H1 (cell line): Measurements from ENCODE around the gene CLEC16A. TPM values are rescaled to one million over a fixed set of nuclear protein-coding genes. Genes with fewer than 3 reads are reported as not detected.

Experiments
- CTCF ChIA-PET: fragments of 300-600 bp; sonication (Branson Sonifier 250); formaldehyde crosslinking; loops from one replicate; lab custom pipeline; 2021; ENCODE audit not compliant: partially characterized antibody; lab: Charles Lee
- POLR2A ChIA-PET: fragments of 300-600 bp; sonication (Branson Sonifier 250); formaldehyde crosslinking; loops from one replicate; lab custom pipeline; 2021; ENCODE audit warnings: inconsistent platforms; ENCODE audit not compliant: partially characterized antibody; lab: Charles Lee
- DNase-seq, 2 experiments: peaks; one replicate each; pipeline versions ENCODE4 v3.0.0 to v3.0.0-alpha.2; 2010 to 2022; ENCODE audit warnings: low spot score in 2 of 2, low read depth in 1 of 2, mixed read lengths in 1 of 2
- FAIRE-seq: peaks from 2 replicates; lab custom pipeline; 2011; peaks lifted over from hg19 to GRCh38; lab: Jason Lieb, UNC
- H2AFZ ChIP-seq: 2 replicates; pipeline ENCODE4 v1.8.1; 2012; ENCODE audit warnings: low read length, inconsistent platforms
- H2AK5ac ChIP-seq: 2 replicates; pipeline ENCODE4 v1.6.1; 2013; ENCODE audit warnings: low read depth, low read length
- H2BK120ac ChIP-seq: replicated peaks from 2 replicates; pipeline ENCODE3; 2013; ENCODE audit warnings: low read depth, low read length, inconsistent platforms
- H2BK12ac ChIP-seq: 2 replicates; pipeline ENCODE4 v1.6.1; 2013; ENCODE audit warnings: low read depth, low read length
- H2BK15ac ChIP-seq: 2 replicates; pipeline ENCODE4 v1.6.1; 2013; ENCODE audit warnings: low read length
- H2BK20ac ChIP-seq: 2 replicates; pipeline ENCODE4 v1.6.1; 2013; ENCODE audit warnings: low read length
- H2BK5ac ChIP-seq: 2 replicates; pipeline ENCODE4 v1.6.1; 2013; ENCODE audit warnings: low read depth, low read length
- H3K14ac ChIP-seq: 2 replicates; pipeline ENCODE4 v1.6.1; 2013; ENCODE audit warnings: inconsistent platforms; ENCODE audit not compliant: insufficient read length
- H3K18ac ChIP-seq: 2 replicates; pipeline ENCODE4 v1.6.1; 2013; ENCODE audit warnings: low read length; ENCODE audit errors: extremely low read depth
- H3K23ac ChIP-seq: 2 replicates; pipeline ENCODE4 v1.6.1; 2013; ENCODE audit warnings: inconsistent platforms; ENCODE audit not compliant: insufficient read length
- H3K23me2 ChIP-seq: 2 replicates; pipeline ENCODE4 v1.6.1; 2013; ENCODE audit warnings: low read depth, low read length
- H3K27ac ChIP-seq: 2 replicates; pipeline ENCODE4 v1.6.1; 2011; ENCODE audit warnings: low read depth, low read length, inconsistent platforms
- H3K27me3 ChIP-seq, 4 experiments: replicated peaks in 1 of 4; 1 replicate in 1 of 4; 2 replicates in 3 of 4; pipeline versions ENCODE4 v1.6.1 to v1.8.1; 2011 to 2013; ENCODE audit warnings: low read length in 3 of 4, mild to moderate bottlenecking in 3 of 4, inconsistent platforms in 2 of 4, mixed read lengths in 2 of 4, moderate library complexity in 1 of 4; ENCODE audit not compliant: control insufficient read depth in 3 of 4, insufficient read depth in 3 of 4; ENCODE audit errors: extremely low read depth in 1 of 4
- H3K36me3 ChIP-seq, 4 experiments: 2 replicates each; pipeline versions ENCODE4 v1.6.1 to v1.8.1; 2011 to 2013; ENCODE audit warnings: mild to moderate bottlenecking in 4 of 4, low read length in 3 of 4, moderate library complexity in 2 of 4, control low read depth in 1 of 4, inconsistent platforms in 1 of 4; ENCODE audit not compliant: insufficient read depth in 4 of 4, control insufficient read depth in 2 of 4
- H3K4ac ChIP-seq: replicated peaks from 2 replicates; pipeline ENCODE3; 2013; ENCODE audit warnings: low read length, low read depth, mixed read lengths, inconsistent platforms; ENCODE audit not compliant: insufficient read length
- H3K4me1 ChIP-seq, 4 experiments: replicated peaks in 1 of 4; 1 replicate in 1 of 4; 2 replicates in 3 of 4; pipeline versions ENCODE4 v1.6.1 to v1.8.1; 2011 to 2013; ENCODE audit warnings: low read length in 3 of 4, inconsistent platforms in 2 of 4, mixed read lengths in 1 of 4; ENCODE audit not compliant: insufficient read depth in 4 of 4, control insufficient read depth in 3 of 4
- H3K4me2 ChIP-seq, 2 experiments: 2 replicates each; pipeline versions ENCODE4 v1.6.1 to v1.8.1; 2011 to 2013; ENCODE audit warnings: low read depth in 2 of 2, low read length in 2 of 2, control low read depth in 1 of 2, inconsistent platforms in 1 of 2, mild to moderate bottlenecking in 1 of 2; ENCODE audit not compliant: insufficient read depth in 1 of 2
- H3K4me3 ChIP-seq, 4 experiments: fragments of 200-600, 300-600 bp in 1 of 4; sonication (generic), shearing (Covaris generic), sonication (Bioruptor Twin) in 1 of 4; 2 replicates each; pipeline versions ENCODE4 v1.5.1 to v1.8.1; 2011 to 2016; ENCODE audit warnings: low read length in 4 of 4, low read depth in 3 of 4, control low read depth in 2 of 4, inconsistent platforms in 2 of 4, mild to moderate bottlenecking in 2 of 4, mixed read lengths in 1 of 4, moderate library complexity in 1 of 4; ENCODE audit not compliant: insufficient read depth in 2 of 4; ENCODE audit errors: extremely low read depth in 1 of 4
- H3K56ac ChIP-seq: replicated peaks from 2 replicates; pipeline ENCODE3; 2013; ENCODE audit warnings: low read depth, mild to moderate bottlenecking, mixed read lengths, low read length, inconsistent platforms; ENCODE audit not compliant: insufficient read length
- H3K79me1 ChIP-seq: 2 replicates; pipeline ENCODE4 v1.6.1; 2013; ENCODE audit warnings: low read depth, low read length, control low read depth
- H3K79me2 ChIP-seq, 2 experiments: 2 replicates each; pipeline versions ENCODE4 v1.6.1 to v1.8.1; 2012 to 2013; ENCODE audit warnings: low read length in 2 of 2, mild to moderate bottlenecking in 2 of 2, inconsistent platforms in 1 of 2; ENCODE audit not compliant: insufficient read depth in 2 of 2, control insufficient read depth in 1 of 2
- H3K9ac ChIP-seq, 4 experiments: replicated peaks in 1 of 4; 1 replicate in 1 of 4; 2 replicates in 3 of 4; pipeline versions ENCODE4 v1.6.1 to v1.8.1; 2011 to 2013; ENCODE audit warnings: low read depth in 3 of 4, low read length in 3 of 4, control low read depth in 2 of 4, mild to moderate bottlenecking in 2 of 4, moderate library complexity in 2 of 4, inconsistent platforms in 1 of 4; ENCODE audit errors: extremely low read depth in 1 of 4
- H3K9me3 ChIP-seq, 2 experiments: 2 replicates each; pipeline versions ENCODE4 v1.6.1 to v1.8.1; 2012 to 2013; ENCODE audit warnings: mild to moderate bottlenecking in 2 of 2, moderate library complexity in 2 of 2, control low read depth in 1 of 2, inconsistent platforms in 1 of 2, low read depth in 1 of 2, low read length in 1 of 2, mixed read lengths in 1 of 2; ENCODE audit not compliant: insufficient read depth in 2 of 2
- H4K20me1 ChIP-seq, 2 experiments: replicated peaks in 1 of 2; 2 replicates each; pipeline versions ENCODE3 to v1.8.1; 2011 to 2013; ENCODE audit warnings: inconsistent platforms in 2 of 2, low read length in 2 of 2, mild to moderate bottlenecking in 1 of 2; ENCODE audit not compliant: insufficient read depth in 2 of 2, control insufficient read depth in 1 of 2
- H4K5ac ChIP-seq: 2 replicates; pipeline ENCODE4 v1.6.1; 2013; ENCODE audit warnings: low read length, low read depth, mixed read lengths, inconsistent platforms; ENCODE audit not compliant: insufficient read length
- H4K8ac ChIP-seq: 2 replicates; pipeline ENCODE4 v1.8.0; 2013; ENCODE audit warnings: mild to moderate bottlenecking, moderate library complexity, low read length, inconsistent platforms; ENCODE audit not compliant: insufficient read depth; ENCODE audit errors: extremely low read depth
- H4K91ac ChIP-seq: replicated peaks from 2 replicates; pipeline ENCODE3; 2013; ENCODE audit warnings: low read length, mixed read lengths, inconsistent platforms; ENCODE audit not compliant: insufficient read length
- BACH1 ChIP-seq: IDR thresholded peaks from 2 replicates; pipeline ENCODE4 v1.6.1; 2012; ENCODE audit warnings: low read length, improper control_type of control experiment
- CHD2 ChIP-seq: IDR thresholded peaks from 2 replicates; pipeline ENCODE4 v1.6.1; 2012; ENCODE audit warnings: low read length, improper control_type of control experiment
- CREB1 ChIP-seq: IDR thresholded peaks from 2 replicates; pipeline ENCODE4 v1.6.1; 2012; ENCODE audit warnings: inconsistent platforms
- FOSL1 ChIP-seq: IDR thresholded peaks from 2 replicates; pipeline ENCODE4 v1.6.1; 2011; ENCODE audit warnings: mild to moderate bottlenecking, low read depth, low read length, moderate library complexity; ENCODE audit not compliant: insufficient read depth
- GTF2F1 ChIP-seq: IDR thresholded peaks from 2 replicates; pipeline ENCODE4 v1.6.1; 2012; ENCODE audit warnings: low read depth, low read length, improper control_type of control experiment, borderline replicate concordance
- KDM4A ChIP-seq: IDR thresholded peaks from one replicate; pipeline ENCODE4 v1.7.1; 2012; ENCODE audit warnings: low read depth, mild to moderate bottlenecking, moderate library complexity, low read length, inconsistent platforms; ENCODE audit not compliant: severe bottlenecking
- MAX ChIP-seq: IDR thresholded peaks from 2 replicates; pipeline ENCODE4 v1.6.1; 2012; ENCODE audit warnings: inconsistent platforms
- SIN3A ChIP-seq, 2 experiments: IDR thresholded peaks in 1 of 2; conservative IDR thresholded peaks in 1 of 2; 2 replicates each; pipeline ENCODE4 v1.6.1; 2011 to 2012; ENCODE audit warnings: low read length in 2 of 2, improper control_type of control experiment in 1 of 2, low read depth in 1 of 2, mild to moderate bottlenecking in 1 of 2
- TCF12 ChIP-seq: IDR thresholded peaks from 2 replicates; pipeline ENCODE4 v1.6.1; 2011; ENCODE audit warnings: low read depth, mild to moderate bottlenecking, low read length
- WGBS, 2 experiments: shearing (Covaris generic) in 1 of 2; methylation state at CpG; one replicate each; pipeline versions ENCODE4 v1.1.6 to v1.1.7; 2013 to 2015; ENCODE audit warnings: low lambda C conversion rate in 2 of 2, mixed read lengths in 2 of 2, inconsistent platforms in 1 of 2, low coverage in 1 of 2, missing lambda C conversion rate in 1 of 2; ENCODE audit not compliant: insufficient replicate concordance in 2 of 2, insufficient coverage in 1 of 2, insufficient read length in 1 of 2; ENCODE audit errors: extremely low coverage in 1 of 2, missing lambda C conversion rate in 1 of 2; 5-methylcytosine and 5-hydroxymethylcytosine counted together
- polyA plus RNA-seq, 7 experiments: library from polyadenylated mRNA; depleted of rRNA in 3 of 7; stranded (reverse) in 5 of 7; unstranded in 2 of 7; fragments of >200 nt in 5 of 7; fragments of 200-250 nt in 2 of 7; gene quantifications; 1 replicate in 5 of 7; 2 replicates in 1 of 7; 4 replicates in 1 of 7; pipeline versions ENCODE4 v1.2.1 to v1.2.3, GENCODE V29; 2011 to 2013; ENCODE audit warnings: missing spikeins in 2 of 7, mixed read lengths in 2 of 7
- total RNA-seq: library from RNA; stranded (reverse); fragmentation: NEBNext Ultra II Directional; extraction: Animal tissue kit (Norgen Biotek cat#: 25700); gene quantifications from 2 replicates; pipeline ENCODE4 v1.2.1, GENCODE V29; 2021
- TF ChIP-seq, protein P1 (sequence below): IDR thresholded peaks from 2 replicates; pipeline ENCODE4 v1.6.1; 2011; ENCODE audit warnings: low read length, improper control_type of control experiment

Gene CLEC16A
- total and polyA plus RNA-seq, 2 of the 8 experiments (the other 6 are each of a cell fraction or from before 2014, with no cell fraction given), result 7.6 to 19.3 TPM

GRCh38 chr16:10895053-10895946 is 49.1 kb upstream of the CLEC16A start:
- Histone ChIP-seq H2BK120ac (no peak overlapping the region), H3K27me3 (no peaks in the 10 kb centered on the region; a peak in 1 of 7 replicates), H3K14ac (no peak overlapping the region), H3K18ac (no peak overlapping the region), H2BK20ac (no peak overlapping the region), H4K91ac (no peak overlapping the region), H4K5ac (no peak overlapping the region), H2AK5ac (no peak overlapping the region), H4K20me1 (peaks cover 0 to 3% of the 10 kb centered on the region in 2 experiments), H3K23me2 (no peaks in the 10 kb centered on the region), H3K79me2 (no peaks in the 10 kb centered on the region), H2BK12ac (no peak overlapping the region), H3K4ac (no peak overlapping the region), H3K4me2 (peak overlapping the region; percentile 37 to 45; a peak in 2 of 4 replicates), H3K27ac (no peak overlapping the region), H4K8ac (no peak overlapping the region; the same call in 1 of the 2 replicates), H2BK5ac (no peak overlapping the region), H3K79me1 (no peaks in the 10 kb centered on the region), H3K56ac (no peak overlapping the region), H3K4me1 (peaks cover 0 to 3% (median 0%) of the 10 kb centered on the region in 4 experiments; a peak in 2 of 7 replicates), H3K9ac (no peak overlapping the region), H2AFZ (no peak overlapping the region), H2BK15ac (no peak overlapping the region), H3K23ac (no peak overlapping the region), H3K4me3 (no peak overlapping the region), H3K9me3 (no peaks in the 10 kb centered on the region), H3K36me3 (no peaks in the 10 kb centered on the region)
- CTCF ChIA-PET, result interaction anchor here (0.9 kb wide), 1 partner anchor 11 kb away, joined by 3 read pairs; no protein-coding TSS in a partner anchor
- DNase-seq (peak; percentile 38 to 92), FAIRE-seq (no peak)
- POLR2A ChIA-PET, result interaction anchor here (1.0 kb wide), 1 partner anchor 146 kb away, joined by 4 read pairs; no protein-coding TSS in a partner anchor
- WGBS, 2 experiments, result 34% methylated on average over 17 of the region's 17 CpGs; no CpG with 5 or more reads in 1 of the 2 experiments
- TF ChIP-seq BACH1, result peak; percentile 56
- TF ChIP-seq MAX, result 0 out of 2 replicates have a peak, but pooled peaks have one; percentile 12
- TF ChIP-seq GTF2F1, result no peak
- TF ChIP-seq CREB1, result peak; percentile 39; the same call in 1 of the 2 replicates
- TF ChIP-seq CHD2, result no peak
- TF ChIP-seq FOSL1, result no peak
- peak; percentile 90 to 93 for TF ChIP-seq SIN3A (conservative IDR thresholded peaks at IDR 0.05 in 1 of 2, IDR thresholded peaks at IDR 0.05 in 1 of 2; ENCODE audit: low read depth in 1 of 2, low read length in 2 of 2)
- 0 out of 2 replicates have a peak, but pooled peaks have one; percentile 26 for TF ChIP-seq TCF12
- TF ChIP-seq, protein P1, sequence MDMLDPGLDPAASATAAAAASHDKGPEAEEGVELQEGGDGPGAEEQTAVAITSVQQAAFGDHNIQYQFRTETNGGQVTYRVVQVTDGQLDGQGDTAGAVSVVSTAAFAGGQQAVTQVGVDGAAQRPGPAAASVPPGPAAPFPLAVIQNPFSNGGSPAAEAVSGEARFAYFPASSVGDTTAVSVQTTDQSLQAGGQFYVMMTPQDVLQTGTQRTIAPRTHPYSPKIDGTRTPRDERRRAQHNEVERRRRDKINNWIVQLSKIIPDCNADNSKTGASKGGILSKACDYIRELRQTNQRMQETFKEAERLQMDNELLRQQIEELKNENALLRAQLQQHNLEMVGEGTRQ, result no peak
- no peak for TF ChIP-seq KDM4A
